ENCODE measurements around the gene DYNC2I2.
"Not testable (repeated sequence)": the region's sequence is repeated elsewhere in the genome, so short reads cannot be mapped to it uniquely, and the experiment has no call there.

DYNC2I2 gene

GRCh38 chr9:128685636-128686489 is 29.2 kb upstream of the DYNC2I2 start:
- DNase-seq (ENCODE audit: low read depth): no peak

GRCh38 chr9:128684325-128685199 is 27.9 kb upstream of the DYNC2I2 start:
- DNase-seq (ENCODE audit: low read depth): peak; percentile 44

GRCh38 chr9:128684065-128684324 is 27.3 kb upstream of the DYNC2I2 start:
- no peak for DNase-seq (ENCODE audit: low read depth)

GRCh38 chr9:128683340-128684064 is 26.9 kb upstream of the DYNC2I2 start:
- DNase-seq (ENCODE audit: low read depth): no peak

GRCh38 chr9:128677794-128678193 is 21.1 kb upstream of the DYNC2I2 start:
- DNase-seq (ENCODE audit: low read depth): no peak

- DNase-seq (ENCODE audit: low read depth): no peak
Observed at GRCh38 chr9:128675382-128675781, 18.7 kb upstream of the DYNC2I2 start.

GRCh38 chr9:128669786-128670185 is 13.1 kb upstream of the DYNC2I2 start:
- no peak for DNase-seq (ENCODE audit: low read depth)

- not testable (repeated sequence) for DNase-seq (ENCODE audit: low read depth)
Observed at GRCh38 chr9:128666481-128666941, 9.9 kb upstream of the DYNC2I2 start.

- no peak for DNase-seq (ENCODE audit: low read depth)
Observed at GRCh38 chr9:128657796-128658195, 1.1 kb upstream of the DYNC2I2 start.

GRCh38 chr9:128657344-128657704 is 677 bp upstream of the DYNC2I2 start:
- DNase-seq (ENCODE audit: low read depth): no peak

- no peak for DNase-seq (ENCODE audit: low read depth)
Observed at GRCh38 chr9:128654481-128654880, 2.2 kb downstream of the DYNC2I2 start.

GRCh38 chr9:128653908-128654307 is 2.7 kb downstream of the DYNC2I2 start:
- no peak for DNase-seq (ENCODE audit: low read depth)

GRCh38 chr9:128651798-128652197 is 4.8 kb downstream of the DYNC2I2 start:
- no peak for DNase-seq (ENCODE audit: low read depth)

GRCh38 chr9:128648206-128648605 is 8.4 kb downstream of the DYNC2I2 start:
- peak; percentile 46 for DNase-seq (ENCODE audit: low read depth)

- DNase-seq (ENCODE audit: low read depth): no peak
Observed at GRCh38 chr9:128643519-128644300, 12.9 kb downstream of the DYNC2I2 start.

GRCh38 chr9:128642675-128643245 is 13.9 kb downstream of the DYNC2I2 start:
- no peak for DNase-seq (ENCODE audit: low read depth)

- no peak for DNase-seq (ENCODE audit: low read depth)
Observed at GRCh38 chr9:128640603-128641002, 16.0 kb downstream of the DYNC2I2 start.

- DNase-seq (ENCODE audit: low read depth): no peak
Observed at GRCh38 chr9:128638580-128638979, 18.1 kb downstream of the DYNC2I2 start.

GRCh38 chr9:128637656-128638055 is 19.0 kb downstream of the DYNC2I2 start:
- no peak for DNase-seq (ENCODE audit: low read depth)

GRCh38 chr9:128636556-128637530 is 19.8 kb downstream of the DYNC2I2 start:
- DNase-seq (ENCODE audit: low read depth): no peak

Measured in stimulated activated CD8-positive, alpha-beta memory T cell treated with anti-CD3 and anti-CD28 coated beads, Interleukin-15, amount 100 ng/mL, for 1 hour (primary cell).